ENCODE measurements around the gene COL5A2. TPM values are rescaled to one million over a fixed set of nuclear protein-coding genes. Genes with fewer than 3 reads are reported as not detected.

The COL5A2 gene
- total and polyA plus RNA-seq, 8 donors, result 11.9 to 468 (median 48.1) TPM

DNA sequence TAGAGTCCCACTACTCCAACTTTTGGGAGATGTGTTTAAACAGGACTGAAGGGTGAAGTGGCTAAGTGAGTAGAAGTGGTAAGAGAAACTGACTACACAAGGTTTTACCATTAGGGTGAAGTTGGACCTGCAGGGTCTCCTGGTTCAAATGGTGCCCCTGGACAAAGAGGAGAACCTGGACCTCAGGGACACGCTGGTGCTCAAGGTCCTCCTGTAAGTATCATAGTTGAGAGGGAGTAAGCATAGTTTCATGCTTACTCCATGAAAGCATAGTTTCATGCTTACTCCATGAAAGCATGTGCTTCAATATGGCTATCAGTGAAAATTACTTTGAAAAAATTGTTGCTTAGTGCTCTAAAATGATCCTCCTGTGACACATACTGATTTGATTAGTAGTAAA lies 186.3 kb downstream of the COL5A2 start:
- H3K4me1 ChIP-seq, result no peaks in the 10 kb centered on the region
- DNase-seq, result no peak
- H3K4me3 ChIP-seq, result no peak overlapping the region
- peaks cover 27 to 85% (median 71%) of the 10 kb centered on the region in 4 donors for H3K36me3 ChIP-seq
- whole genome bisulfite sequencing, 5 donors, result 59 to 93% (median 79%) methylated on average over 1 of the region's 1 CpG
- no peaks in the 10 kb centered on the region for H3K9me3 ChIP-seq
- intact Hi-C loops (cut with DNase I; ENCODE audit: low total_unique reads), result no loop called here
- peak overlapping the region in 1 of 5 donors; percentile 1 for H3K27ac ChIP-seq
- no peaks in the 10 kb centered on the region for H3K27me3 ChIP-seq
- no peak for TF ChIP-seq EP300 (IDR thresholded peaks at IDR 0.05)
- TF ChIP-seq, protein P1, sequence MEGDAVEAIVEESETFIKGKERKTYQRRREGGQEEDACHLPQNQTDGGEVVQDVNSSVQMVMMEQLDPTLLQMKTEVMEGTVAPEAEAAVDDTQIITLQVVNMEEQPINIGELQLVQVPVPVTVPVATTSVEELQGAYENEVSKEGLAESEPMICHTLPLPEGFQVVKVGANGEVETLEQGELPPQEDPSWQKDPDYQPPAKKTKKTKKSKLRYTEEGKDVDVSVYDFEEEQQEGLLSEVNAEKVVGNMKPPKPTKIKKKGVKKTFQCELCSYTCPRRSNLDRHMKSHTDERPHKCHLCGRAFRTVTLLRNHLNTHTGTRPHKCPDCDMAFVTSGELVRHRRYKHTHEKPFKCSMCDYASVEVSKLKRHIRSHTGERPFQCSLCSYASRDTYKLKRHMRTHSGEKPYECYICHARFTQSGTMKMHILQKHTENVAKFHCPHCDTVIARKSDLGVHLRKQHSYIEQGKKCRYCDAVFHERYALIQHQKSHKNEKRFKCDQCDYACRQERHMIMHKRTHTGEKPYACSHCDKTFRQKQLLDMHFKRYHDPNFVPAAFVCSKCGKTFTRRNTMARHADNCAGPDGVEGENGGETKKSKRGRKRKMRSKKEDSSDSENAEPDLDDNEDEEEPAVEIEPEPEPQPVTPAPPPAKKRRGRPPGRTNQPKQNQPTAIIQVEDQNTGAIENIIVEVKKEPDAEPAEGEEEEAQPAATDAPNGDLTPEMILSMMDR (IDR thresholded peaks at IDR 0.05), result no peak
- no peak for TF ChIP-seq POLR2A (IDR thresholded peaks at IDR 0.05)
- no peak for TF ChIP-seq POLR2AphosphoS5 (IDR thresholded peaks at IDR 0.05)

DNA sequence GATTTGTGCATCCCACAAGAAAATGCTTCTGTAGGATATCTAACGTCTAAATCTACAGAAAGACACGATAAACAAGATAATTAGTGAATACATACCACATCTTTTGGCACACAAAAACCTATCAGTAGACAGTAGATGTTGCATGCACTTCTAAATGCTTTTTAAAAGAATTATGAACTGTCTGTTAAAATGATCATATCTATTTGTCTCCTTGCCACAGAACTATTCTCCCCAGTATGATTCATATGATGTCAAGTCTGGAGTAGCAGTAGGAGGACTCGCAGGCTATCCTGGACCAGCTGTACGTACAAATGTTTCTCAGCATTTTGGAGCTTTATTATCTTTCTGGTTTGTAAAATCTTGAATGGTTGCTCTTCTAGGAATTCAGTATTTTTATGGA lies 192.7 kb downstream of the COL5A2 start:
- peak overlapping the region in 3 of 5 donors; percentile 45 to 80 (median 66) for H3K27ac ChIP-seq
- whole genome bisulfite sequencing, 5 donors, result 50 to 66% (median 61%) methylated on average over 4 of the region's 4 CpGs
- H3K4me1 ChIP-seq, result peaks cover 0 to 19% (median 8%) of the 10 kb centered on the region in 4 donors

GRCh38 chr2:188984680-188985079 lies 194.9 kb downstream of the COL5A2 start:
- Histone ChIP-seq H3K36me3 (peaks cover 0 to 34% (median 11%) of the 10 kb centered on the region in 4 donors), H3K4me1 (peaks cover 0 to 19% (median 8%) of the 10 kb centered on the region in 4 donors), H3K27me3 (no peaks in the 10 kb centered on the region), H3K4me3 (no peak overlapping the region), H3K27ac (peak overlapping the region in 4 of 5 donors; percentile 22 to 83 (median 73)), H3K9me3 (no peaks in the 10 kb centered on the region)
- intact Hi-C loops (cut with DNase I; ENCODE audit: low total_unique reads), result loop anchor here (10.0 kb wide), 1 partner anchor 460 kb away; no protein-coding TSS in a partner anchor
- DNase-seq, result peak in 1 of 2 donors; percentile 69
- TF ChIP-seq EP300 (IDR thresholded peaks at IDR 0.05) (no peak), POLR2AphosphoS5 (IDR thresholded peaks at IDR 0.05) (peak in 1 of 3 donors; percentile 70), POLR2A (IDR thresholded peaks at IDR 0.05) (no peak)
- 47 to 81% (median 70%) methylated on average over 5 of the region's 5 CpGs for WGBS, 5 donors

More for the DNA sequence above, 192.7 kb downstream of the COL5A2 start:
- Histone ChIP-seq H3K27me3 (no peaks in the 10 kb centered on the region), H3K4me3 (no peak overlapping the region), H3K9me3 (no peaks in the 10 kb centered on the region), H3K36me3 (peaks cover 6 to 48% (median 25%) of the 10 kb centered on the region in 4 donors)
- TF ChIP-seq POLR2AphosphoS5 (IDR thresholded peaks at IDR 0.05), result no peak
- TF ChIP-seq, protein P1 (IDR thresholded peaks at IDR 0.05), result no peak
- no peak for TF ChIP-seq POLR2A (IDR thresholded peaks at IDR 0.05)
- TF ChIP-seq EP300 (IDR thresholded peaks at IDR 0.05), result no peak
- intact Hi-C loops (cut with DNase I; ENCODE audit: low total_unique reads), result loop anchor here (10.0 kb wide), 1 partner anchor 462 kb away; no protein-coding TSS in a partner anchor
- DNase-seq, result no peak

- no peaks in the 10 kb centered on the region for H3K27me3 ChIP-seq
- intact Hi-C loops (cut with DNase I; ENCODE audit: low total_unique reads), result loop anchor here (10.0 kb wide), 1 partner anchor 459 kb away; no protein-coding TSS in a partner anchor
- TF ChIP-seq, protein P1 (IDR thresholded peaks at IDR 0.05), result peak in 1 of 7 experiments; percentile 10
- TF ChIP-seq POLR2A (IDR thresholded peaks at IDR 0.05), result no peak
- H3K4me1 ChIP-seq, result peaks cover 0 to 19% (median 8%) of the 10 kb centered on the region in 4 donors
- peak overlapping the region in 4 of 5 donors; percentile 22 to 83 (median 73) for H3K27ac ChIP-seq
- H3K4me3 ChIP-seq, result no peak overlapping the region
- no peak for DNase-seq
- H3K9me3 ChIP-seq, result no peaks in the 10 kb centered on the region
- H3K36me3 ChIP-seq, result peaks cover 0 to 31% (median 10%) of the 10 kb centered on the region in 4 donors
Observed at GRCh38 chr2:188984065-188984491, 195.5 kb downstream of the COL5A2 start.

All from stomach (tissue), 9 donors.